ENCODE measurements around the gene CARD18.
"Not testable (repeated sequence)": the region's sequence is repeated elsewhere in the genome, so short reads cannot be mapped to it uniquely, and the experiment has no call there.

Gene CARD18

DNA sequence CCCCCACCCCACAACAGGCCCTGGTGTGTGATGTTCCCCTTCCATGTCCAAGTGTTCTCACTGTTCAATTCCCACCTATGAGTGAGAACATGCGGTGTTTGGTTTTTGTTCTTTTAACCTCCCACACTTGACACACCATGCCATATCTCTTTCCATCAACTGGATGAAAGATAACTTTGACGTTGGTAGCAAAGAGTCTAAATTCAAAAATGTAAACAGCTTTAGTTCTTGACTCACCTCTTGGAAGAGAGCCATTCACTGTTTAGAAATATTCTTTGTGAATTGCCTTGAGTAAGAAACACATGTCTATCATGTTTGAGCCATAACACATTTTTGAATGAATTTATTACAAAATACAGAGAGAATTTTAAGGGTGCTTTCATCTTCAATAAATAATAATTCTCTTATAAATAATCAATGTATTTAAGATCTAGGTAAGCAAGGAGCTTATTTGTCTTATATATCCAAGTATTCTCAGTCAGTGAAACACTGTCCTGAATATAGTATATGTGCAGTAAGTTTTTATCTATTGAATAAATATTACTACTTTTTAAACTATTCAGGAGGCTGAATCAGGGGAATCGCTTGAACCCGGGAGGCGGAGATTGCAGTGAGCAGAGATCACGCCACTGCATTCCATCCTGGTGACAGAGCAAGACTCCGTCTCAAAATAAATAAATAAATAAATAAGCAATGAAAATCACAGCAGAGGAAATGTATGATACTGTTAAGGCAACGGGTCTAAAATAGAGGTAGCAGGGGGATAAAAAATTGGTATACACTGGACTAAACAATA, 6.7 kb downstream of the CARD18 start:
- DNase-seq (ENCODE audit: low read depth) = no peak

DNA sequence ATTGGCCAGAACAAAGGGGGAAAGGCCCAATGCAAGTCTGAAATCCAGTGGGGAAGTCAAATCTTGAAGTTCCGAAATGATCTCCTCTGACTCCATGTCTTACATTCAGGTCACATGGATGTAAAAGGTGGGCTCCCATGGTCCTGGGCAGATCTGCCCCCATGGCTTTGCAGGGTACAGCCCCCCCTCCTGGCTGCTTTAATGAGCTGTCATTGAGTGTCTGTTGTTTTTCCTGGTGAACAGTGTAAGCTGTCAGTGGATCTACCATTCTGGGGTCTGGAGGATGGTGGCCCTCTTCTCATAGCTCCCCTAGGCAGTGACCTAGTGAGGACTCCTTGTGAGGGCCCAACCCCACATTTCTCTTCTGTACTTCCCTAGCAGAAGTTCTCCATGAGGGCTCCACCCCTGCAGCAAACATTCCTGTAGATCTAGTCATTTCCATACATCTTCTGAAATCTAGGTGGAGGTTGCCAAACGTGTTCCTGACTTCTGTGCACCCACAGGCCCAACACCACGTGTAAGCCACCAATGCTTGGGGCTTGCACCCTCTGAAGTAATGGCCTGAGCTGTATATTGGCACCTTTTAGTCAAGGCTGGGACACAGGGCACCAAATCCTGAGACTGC, 9.3 kb downstream of the CARD18 start:
- DNase-seq (ENCODE audit: low read depth) = no peak

DNA sequence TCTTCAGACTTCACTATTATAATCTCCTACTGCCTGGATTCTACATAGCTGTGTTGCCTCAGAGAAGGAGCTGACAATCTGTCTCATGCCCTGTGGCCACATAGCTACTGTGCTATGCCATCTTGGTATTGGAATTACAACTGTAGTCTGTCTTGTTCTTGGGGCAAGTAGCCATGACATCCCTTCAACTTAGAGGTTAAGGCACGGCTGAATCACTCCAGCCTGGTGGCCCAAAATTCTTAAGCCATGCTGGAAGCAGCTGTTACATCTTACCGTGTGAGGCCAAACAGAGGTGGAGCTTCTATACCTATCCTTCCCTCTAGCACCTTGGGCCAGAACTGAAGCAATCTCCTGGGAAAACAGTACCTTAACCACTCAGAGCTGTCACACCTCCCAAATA, 14.8 kb downstream of the CARD18 start:
- DNase-seq (ENCODE audit: low read depth) = no peak

GRCh38 chr11:105111145-105111944, 28.2 kb downstream of the CARD18 start:
- DNase-seq (ENCODE audit: low read depth) = no peak

DNA sequence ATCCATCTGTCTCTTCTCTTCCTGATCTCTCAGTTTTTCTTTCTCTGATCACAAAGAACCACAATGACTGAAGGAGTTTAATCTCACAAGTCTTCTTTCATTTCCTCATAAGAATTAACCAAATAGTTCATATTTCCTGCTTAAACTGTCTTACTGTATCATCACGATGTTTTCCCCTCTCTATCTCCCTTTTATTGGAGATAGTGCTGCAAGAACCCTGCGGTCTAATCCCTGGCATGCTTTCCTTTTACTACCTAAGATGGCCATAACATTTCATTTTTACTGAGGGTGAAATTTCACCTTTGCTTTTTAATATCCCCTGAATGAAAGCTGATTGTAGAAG, 28.9 kb downstream of the CARD18 start:
- no peak for DNase-seq (ENCODE audit: low read depth)

DNA sequence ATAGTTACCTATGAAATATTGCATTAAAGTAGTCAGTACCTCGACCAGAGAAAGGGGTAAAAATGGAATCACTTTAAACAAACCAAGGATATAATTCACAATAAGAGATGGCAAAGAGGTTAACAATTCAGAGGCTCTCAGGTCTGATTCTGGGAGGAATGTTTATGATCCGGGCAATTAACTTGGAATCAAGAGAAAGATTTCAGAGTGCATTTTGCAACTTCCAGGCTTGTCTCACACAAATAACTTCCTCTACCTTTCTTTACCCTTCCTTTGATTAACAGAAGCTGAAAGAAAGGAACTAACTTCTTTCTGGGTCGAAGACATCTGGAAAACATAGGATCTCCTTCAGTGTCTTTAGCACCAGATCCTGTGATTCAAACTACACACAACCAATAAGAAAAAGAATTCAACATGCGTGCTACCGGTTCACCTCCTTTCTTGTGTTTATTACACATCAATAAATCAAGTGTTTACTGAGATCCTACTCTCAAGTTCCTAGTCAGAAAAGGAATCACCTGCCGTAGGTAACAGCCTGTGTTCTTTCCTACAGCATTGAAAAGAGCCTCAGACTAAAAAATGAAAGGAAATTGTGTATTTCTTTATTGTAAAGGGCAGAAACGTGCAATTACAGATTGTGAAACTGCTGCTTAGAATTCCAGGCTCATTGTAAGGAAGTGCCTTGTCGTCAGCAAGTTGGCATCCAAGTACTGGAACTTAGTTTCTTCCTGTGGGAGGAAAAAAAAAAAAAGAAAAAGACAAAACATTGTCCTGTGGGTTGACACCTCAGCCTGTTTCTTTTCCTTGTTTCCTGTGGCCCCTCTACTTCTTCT, 29.5 kb downstream of the CARD18 start:
- DNase-seq (ENCODE audit: low read depth) = no peak

GRCh38 chr11:105109321-105109720, 30.2 kb downstream of the CARD18 start:
- DNase-seq (ENCODE audit: low read depth) = no peak

- no peak for DNase-seq (ENCODE audit: low read depth)
These were observed 31.3 kb downstream of the CARD18 start for GRCh38 chr11:105108247-105108646.

DNA sequence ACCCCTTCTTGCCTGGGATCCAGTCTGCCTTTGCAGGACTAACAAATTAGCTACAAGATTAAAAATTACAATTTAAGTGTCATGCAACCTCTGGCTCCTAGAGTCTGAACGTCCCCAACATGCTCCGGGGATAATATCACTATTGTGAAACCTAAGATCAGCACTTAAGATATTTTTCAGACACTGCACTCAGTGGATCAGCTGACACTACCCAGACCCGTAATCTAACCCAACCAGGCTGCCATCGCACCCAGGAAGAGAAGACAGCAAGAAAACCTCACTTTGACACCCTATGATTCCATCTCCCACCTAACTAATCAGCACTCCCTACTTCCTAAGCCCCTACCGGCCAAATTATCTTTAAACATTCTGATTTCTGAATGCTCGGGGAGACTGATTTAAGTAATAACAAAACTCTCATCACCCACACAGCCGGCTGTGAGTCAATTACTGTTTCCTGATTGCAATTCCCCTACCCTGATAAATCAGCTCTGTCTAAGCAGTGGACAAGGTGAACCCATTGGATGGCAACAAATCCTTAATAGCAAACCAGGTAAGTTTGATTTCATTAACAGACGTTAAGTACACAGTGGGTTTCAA, 32.2 kb downstream of the CARD18 start:
- DNase-seq (ENCODE audit: low read depth) = not testable (repeated sequence)

- no peak for DNase-seq (ENCODE audit: low read depth)
These were observed 33.4 kb downstream of the CARD18 start for GRCh38 chr11:105106140-105106539.

DNA sequence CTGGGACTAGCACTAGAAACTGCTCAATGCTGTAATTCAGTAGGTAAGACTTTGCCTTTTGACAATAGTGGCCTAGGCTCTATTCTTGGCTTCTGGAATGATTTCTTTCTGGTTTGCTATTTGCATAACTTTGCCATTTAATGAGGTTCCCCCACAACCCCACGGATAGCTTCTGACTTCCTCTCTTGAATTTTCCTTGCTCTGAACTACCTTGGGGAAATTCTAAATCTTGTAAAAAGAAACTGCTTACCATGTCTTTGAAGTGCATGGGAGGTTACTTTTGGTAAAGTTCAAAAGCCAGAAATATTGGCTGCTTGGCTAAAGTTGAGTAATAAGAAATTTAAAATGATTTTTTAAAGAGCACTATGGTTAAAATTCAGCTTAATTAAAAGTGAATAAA, 35.3 kb downstream of the CARD18 start:
- no peak for DNase-seq (ENCODE audit: low read depth)

- no peak for DNase-seq (ENCODE audit: low read depth)
These were observed 36.2 kb downstream of the CARD18 start for GRCh38 chr11:105103336-105103735.

- not testable (repeated sequence) for DNase-seq (ENCODE audit: low read depth)
These were observed 37.4 kb downstream of the CARD18 start for GRCh38 chr11:105102079-105102581.

GRCh38 chr11:105100981-105101630, 38.5 kb downstream of the CARD18 start:
- no peak for DNase-seq (ENCODE audit: low read depth)

DNA sequence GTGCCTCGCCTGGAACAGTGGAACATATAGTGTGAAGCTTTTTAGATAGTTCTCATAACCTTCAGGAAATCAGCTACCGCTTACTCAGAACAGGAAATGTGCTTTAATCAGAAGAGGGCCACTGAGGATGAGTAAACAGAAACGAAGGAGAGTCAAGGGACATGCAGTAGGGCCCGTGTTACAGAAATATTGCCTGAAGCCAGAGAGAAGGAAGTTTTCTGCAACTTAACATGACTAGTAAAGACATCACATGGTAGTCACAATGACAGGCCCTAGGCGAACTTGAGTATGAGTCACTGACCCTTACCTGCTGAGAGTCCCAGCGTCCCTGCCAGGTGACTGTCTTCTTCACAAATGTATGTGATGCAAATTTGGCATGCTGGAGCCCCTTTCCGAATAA, 39.4 kb downstream of the CARD18 start:
- DNase-seq (ENCODE audit: low read depth) = no peak

DNA sequence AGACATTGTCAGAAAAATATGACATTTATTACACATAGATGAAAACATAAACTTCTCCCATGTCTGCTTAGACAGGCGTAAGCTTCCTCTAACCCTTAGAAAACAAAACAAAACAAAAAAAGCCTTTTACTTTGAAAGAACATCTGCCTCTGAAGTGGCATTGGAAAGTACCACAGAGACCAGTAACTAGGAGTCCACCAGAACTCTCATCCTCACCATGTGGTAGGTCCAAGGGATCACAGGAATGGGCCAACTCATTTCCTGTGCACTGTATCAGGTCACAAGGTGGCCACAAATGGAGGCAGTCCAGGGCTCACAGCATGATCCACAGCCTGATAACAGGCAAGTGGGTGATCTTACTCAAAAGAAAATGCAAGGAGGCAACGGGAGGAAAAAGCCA, 40.0 kb downstream of the CARD18 start:
- DNase-seq (ENCODE audit: low read depth) = not testable (repeated sequence)

GRCh38 chr11:105092256-105093239, 47.0 kb downstream of the CARD18 start:
- no peak for DNase-seq (ENCODE audit: low read depth)
